Activated CD8-positive, alpha-beta memory T cell treated with anti-CD3 and anti-CD28 coated beads for 36 hours (primary cell): ENCODE measurements around the gene SORCS2. TPM values are rescaled to one million over a fixed set of nuclear protein-coding genes. Genes with fewer than 3 reads are reported as not detected.

ENCODE experiments used
- CTCF ChIA-PET: fragments of 350-600 bp; sonication (Branson Sonifier 250); formaldehyde crosslinking; loops from one replicate; lab custom pipeline; 2021; ENCODE audit warnings: antibody characterized with exemption; lab: Charles Lee
- POLR2A ChIA-PET: fragments of 350-600 bp; sonication (Branson Sonifier 250); formaldehyde crosslinking; loops from one replicate; lab custom pipeline; 2021; ENCODE audit warnings: antibody characterized with exemption; lab: Charles Lee
- total RNA-seq, 2 experiments: library from RNA; stranded (reverse); gene quantifications; one replicate each; pipeline ENCODE4 v1.2.3, GENCODE V29; 2021

The SORCS2 gene
- total RNA-seq, 2 experiments from 2014 or later, result not detected

- CTCF ChIA-PET, result no interaction called here
- POLR2A ChIA-PET, result no interaction called here
Observed at GRCh38 chr4:7389101-7389701, 196.9 kb downstream of the SORCS2 start.

DNA sequence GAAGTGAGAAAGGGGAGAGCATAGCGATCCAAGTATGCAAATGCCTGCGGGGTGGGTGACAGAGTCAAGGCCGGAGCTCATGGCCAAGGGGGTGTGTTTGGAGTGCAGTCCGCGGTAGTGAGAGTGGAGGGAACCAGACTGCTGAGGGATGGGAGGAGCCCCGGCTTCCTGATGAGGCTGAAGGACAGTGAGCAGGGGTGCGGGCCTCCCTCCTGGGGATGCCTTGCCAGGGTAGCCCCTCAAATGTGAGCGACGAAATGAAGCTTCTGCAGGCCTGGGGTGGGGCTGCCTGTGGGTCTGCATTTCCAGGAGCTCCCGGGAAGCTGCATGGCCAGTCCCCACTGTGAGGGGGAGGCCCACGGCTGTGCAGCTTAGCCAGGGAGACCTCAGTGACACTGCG lies 197.4 kb downstream of the SORCS2 start:
- POLR2A ChIA-PET, result no interaction called here
- CTCF ChIA-PET, result no interaction called here

GRCh38 chr4:7390336-7390735 lies 198.0 kb downstream of the SORCS2 start:
- CTCF ChIA-PET, result no interaction called here
- POLR2A ChIA-PET, result no interaction called here

GRCh38 chr4:7390906-7391636 lies 198.7 kb downstream of the SORCS2 start:
- POLR2A ChIA-PET, result no interaction called here
- CTCF ChIA-PET, result no interaction called here

GRCh38 chr4:7391637-7392437 lies 199.5 kb downstream of the SORCS2 start:
- CTCF ChIA-PET, result no interaction called here
- POLR2A ChIA-PET, result no interaction called here

- ChIA-PET POLR2A (no interaction called here), CTCF (no interaction called here)
Observed at GRCh38 chr4:7392438-7393421, 200.4 kb downstream of the SORCS2 start.

GRCh38 chr4:7393601-7394575 lies 201.6 kb downstream of the SORCS2 start:
- ChIA-PET POLR2A (no interaction called here), CTCF (no interaction called here)

DNA sequence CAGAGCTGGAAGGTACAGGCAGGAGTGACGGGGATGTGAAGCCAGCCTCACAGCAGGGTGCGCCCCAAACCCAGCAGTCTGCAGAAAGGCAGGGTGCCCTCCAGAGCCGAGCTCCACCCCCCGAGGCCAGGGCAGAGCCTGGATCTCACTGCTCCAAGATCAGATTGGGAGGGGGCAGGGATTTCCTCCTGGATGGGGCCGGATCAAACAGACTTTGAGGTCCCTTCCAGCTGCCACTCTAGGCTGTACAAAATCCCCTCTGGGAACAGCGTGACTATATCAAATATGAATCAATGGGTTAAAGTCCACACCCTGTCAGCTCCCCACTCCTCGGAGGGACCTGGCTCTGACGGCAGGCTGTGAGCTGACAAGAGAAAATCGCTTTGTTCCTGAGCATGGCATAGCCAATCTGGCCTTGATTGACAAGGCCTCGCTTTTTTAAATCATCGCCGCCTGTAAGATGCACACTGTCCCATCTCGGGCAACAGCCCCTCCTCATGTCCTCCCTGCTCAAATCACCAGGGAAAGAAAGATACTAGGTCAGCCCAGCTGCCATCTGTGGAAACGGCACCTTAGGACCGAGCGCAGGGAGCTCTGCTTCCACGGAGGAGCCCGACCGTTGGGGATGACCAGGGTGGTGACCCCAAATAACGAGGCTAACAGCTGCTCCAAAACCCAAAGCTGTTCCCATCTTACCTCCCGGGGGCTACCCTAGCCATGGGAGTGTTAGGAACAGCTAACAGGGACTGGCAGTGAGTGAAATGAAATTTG lies 202.5 kb downstream of the SORCS2 start:
- CTCF ChIA-PET, result no interaction called here
- POLR2A ChIA-PET, result no interaction called here

DNA sequence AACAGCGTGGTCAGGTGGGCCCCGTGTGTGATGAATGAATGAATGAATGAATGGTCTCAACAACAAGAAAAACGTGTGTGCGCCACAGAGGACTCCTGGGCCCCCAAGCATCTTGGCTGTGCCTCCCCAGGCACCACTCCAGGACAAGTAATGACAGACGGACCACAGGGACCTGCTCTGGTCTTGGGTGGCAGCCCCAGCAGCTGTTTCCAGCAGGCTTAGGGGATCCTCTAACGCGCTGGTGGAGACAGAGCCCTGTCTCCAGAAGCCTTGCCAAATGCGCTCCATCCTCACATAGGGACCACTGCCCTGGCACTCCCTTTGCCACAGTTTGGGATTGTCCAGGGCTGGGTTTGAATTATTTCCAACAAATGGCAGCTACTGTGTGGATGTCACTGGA lies 203.3 kb downstream of the SORCS2 start:
- POLR2A ChIA-PET, result no interaction called here
- CTCF ChIA-PET, result no interaction called here

DNA sequence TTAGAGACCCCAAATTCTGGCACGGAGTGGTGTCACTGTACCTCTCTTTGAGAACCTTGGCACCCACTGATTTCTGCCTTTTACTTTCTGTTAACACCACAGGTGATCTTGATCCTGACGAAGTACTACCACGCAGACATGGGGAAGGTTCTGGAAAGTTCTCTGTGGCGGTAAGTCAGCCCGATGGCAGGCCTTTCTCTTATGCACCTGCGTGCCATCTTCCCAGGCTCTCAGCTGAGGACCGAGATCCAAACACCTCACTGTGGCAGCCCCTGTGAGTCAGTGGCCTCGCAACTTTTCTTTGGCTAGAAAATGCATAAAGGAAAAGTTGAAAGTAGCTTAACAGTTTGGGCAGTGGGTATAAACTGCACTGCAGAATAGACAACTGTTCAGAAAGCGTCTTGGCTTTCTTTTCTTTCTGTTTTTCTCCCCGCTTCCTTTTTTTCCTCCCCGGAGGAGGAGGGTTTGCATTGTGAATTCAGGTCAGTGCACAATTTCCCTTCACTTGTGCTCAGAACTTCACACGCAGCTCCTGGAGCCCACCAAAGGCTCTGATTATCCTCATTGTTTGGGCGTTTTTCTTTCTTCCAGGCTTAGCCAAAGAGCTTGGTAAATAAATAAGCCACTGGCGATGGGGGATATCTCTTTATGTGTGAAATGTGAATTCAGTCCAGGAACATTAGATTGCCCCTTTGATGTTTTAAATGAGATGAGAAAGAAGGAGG lies 204.0 kb downstream of the SORCS2 start:
- CTCF ChIA-PET, result no interaction called here
- POLR2A ChIA-PET, result no interaction called here

DNA sequence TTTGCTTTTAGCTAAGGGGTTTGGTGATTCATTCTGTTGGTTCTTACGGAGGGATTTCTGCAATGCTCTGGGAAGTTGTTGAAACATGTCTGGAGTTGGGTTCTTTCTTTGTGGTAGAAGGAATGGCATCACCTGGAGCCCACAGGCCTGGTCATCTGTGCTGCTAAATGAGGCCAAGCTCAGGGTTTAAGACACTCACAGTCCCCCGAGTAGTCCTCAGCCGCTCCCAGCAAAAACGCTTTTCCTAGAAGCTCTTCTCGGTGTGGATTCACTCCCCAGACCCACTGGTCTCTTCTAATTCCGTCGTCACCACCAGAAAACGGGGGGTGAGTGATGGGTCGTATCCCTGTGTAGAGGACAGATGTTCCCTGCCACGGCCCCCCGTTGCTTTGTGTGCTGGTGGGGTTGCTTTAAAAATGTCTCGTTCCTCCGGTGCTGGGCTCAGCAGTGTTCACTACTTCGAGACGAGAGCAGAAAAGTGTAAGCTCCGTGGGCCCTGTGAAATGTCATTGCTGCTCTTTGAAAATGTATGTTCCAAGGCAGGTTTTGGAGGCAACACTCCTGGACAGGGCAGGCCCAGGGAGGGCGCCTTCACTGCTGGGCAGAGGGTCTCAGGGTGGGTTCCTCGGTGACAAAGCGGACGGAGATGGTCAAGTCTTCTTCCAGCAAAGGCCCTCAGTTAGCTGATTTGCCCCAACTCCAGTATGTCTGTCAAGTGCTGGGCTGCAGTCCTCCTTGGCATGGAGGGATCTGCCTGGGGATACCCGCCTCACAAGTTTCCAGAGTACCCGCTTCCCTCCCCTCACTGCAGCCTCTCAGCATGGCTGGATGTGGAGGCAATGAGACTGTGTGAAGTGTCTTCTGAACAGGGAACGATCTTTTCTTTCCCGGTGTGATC lies 205.1 kb downstream of the SORCS2 start:
- ChIA-PET POLR2A (no interaction called here), CTCF (interaction anchor here (0.6 kb wide), 1 partner anchor 361 kb away, joined by 3 read pairs; no protein-coding TSS in a partner anchor)

GRCh38 chr4:7398104-7398423 lies 205.7 kb downstream of the SORCS2 start:
- ChIA-PET POLR2A (no interaction called here), CTCF (no interaction called here)

- ChIA-PET POLR2A (no interaction called here), CTCF (no interaction called here)
Observed at GRCh38 chr4:7398788-7399439, 206.6 kb downstream of the SORCS2 start.

- CTCF ChIA-PET, result no interaction called here
Observed at GRCh38 chr4:7399440-7400234, 207.3 kb downstream of the SORCS2 start.

More at GRCh38 chr4:7399440-7400234, 207.3 kb downstream of the SORCS2 start:
- POLR2A ChIA-PET, result no interaction called here
